Measurements from ENCODE around the gene ZNF646.

ZNF646 gene

DNA sequence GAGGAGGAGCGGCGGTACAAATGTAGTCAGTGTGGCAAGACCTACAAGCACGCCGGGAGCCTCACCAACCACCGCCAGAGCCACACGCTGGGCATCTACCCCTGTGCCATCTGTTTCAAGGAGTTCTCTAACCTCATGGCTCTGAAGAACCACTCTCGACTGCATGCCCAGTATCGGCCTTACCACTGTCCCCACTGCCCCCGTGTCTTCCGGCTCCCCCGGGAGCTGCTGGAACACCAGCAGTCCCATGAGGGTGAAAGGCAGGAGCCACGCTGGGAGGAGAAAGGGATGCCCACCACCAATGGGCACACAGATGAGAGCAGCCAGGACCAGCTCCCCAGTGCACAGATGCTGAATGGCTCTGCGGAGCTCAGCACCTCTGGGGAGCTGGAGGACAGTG lies 2.8 kb downstream of the ZNF646 start:
- no peak overlapping the region for H3K27ac ChIP-seq
- no peak for TF ChIP-seq ZFX (IDR thresholded peaks at IDR 0.05; ENCODE audit: borderline replicate concordance)
- TF ChIP-seq, protein P1, sequence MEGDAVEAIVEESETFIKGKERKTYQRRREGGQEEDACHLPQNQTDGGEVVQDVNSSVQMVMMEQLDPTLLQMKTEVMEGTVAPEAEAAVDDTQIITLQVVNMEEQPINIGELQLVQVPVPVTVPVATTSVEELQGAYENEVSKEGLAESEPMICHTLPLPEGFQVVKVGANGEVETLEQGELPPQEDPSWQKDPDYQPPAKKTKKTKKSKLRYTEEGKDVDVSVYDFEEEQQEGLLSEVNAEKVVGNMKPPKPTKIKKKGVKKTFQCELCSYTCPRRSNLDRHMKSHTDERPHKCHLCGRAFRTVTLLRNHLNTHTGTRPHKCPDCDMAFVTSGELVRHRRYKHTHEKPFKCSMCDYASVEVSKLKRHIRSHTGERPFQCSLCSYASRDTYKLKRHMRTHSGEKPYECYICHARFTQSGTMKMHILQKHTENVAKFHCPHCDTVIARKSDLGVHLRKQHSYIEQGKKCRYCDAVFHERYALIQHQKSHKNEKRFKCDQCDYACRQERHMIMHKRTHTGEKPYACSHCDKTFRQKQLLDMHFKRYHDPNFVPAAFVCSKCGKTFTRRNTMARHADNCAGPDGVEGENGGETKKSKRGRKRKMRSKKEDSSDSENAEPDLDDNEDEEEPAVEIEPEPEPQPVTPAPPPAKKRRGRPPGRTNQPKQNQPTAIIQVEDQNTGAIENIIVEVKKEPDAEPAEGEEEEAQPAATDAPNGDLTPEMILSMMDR (IDR thresholded peaks at IDR 0.05), result no peak

DNA sequence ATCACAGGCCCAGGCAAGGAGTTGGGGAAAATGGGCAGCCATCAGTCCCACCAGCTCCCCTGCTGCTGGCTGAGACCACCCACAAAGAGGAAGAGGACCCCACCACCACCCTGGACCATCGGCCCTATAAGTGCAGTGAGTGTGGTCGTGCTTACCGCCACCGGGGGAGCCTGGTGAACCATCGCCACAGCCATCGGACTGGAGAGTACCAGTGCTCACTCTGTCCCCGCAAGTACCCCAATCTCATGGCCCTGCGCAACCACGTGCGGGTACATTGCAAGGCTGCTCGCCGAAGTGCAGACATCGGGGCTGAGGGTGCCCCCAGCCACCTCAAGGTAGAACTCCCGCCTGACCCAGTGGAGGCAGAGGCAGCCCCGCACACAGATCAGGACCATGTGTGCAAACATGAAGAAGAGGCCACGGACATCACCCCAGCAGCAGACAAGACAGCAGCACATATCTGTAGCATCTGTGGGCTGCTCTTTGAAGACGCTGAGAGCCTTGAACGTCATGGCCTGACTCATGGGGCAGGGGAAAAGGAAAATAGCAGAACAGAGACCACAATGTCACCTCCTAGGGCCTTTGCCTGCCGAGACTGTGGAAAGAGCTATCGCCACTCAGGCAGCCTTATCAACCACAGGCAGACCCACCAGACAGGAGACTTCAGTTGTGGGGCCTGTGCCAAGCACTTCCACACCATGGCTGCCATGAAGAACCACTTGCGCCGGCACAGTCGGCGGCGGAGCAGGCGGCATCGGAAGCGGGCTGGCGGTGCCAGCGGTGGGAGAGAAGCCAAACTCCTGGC lies 3.6 kb downstream of the ZNF646 start:
- TF ChIP-seq, protein P1 (IDR thresholded peaks at IDR 0.05), result no peak
- no peak for TF ChIP-seq ZFX (IDR thresholded peaks at IDR 0.05; ENCODE audit: borderline replicate concordance)

DNA sequence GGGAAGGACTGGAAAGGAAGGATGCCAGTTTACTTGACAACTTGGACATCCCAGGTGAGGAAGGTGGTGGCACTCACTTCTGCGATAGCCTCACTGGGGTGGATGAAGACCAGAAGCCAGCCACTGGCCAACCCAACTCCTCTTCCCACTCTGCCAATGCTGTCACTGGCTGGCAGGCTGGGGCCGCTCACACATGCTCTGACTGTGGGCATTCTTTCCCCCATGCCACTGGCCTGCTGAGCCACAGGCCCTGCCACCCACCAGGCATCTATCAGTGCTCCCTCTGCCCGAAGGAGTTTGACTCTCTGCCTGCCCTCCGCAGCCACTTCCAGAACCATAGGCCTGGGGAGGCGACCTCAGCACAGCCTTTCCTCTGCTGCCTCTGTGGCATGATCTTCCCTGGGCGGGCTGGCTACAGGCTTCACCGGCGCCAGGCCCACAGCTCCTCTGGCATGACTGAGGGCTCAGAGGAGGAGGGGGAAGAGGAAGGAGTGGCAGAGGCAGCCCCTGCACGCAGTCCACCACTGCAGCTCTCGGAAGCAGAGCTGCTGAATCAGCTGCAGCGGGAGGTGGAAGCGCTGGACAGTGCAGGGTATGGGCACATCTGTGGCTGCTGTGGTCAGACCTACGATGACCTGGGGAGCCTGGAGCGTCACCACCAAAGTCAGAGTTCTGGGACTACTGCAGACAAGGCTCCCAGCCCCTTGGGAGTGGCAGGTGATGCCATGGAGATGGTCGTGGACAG lies 4.5 kb downstream of the ZNF646 start:
- TF ChIP-seq, protein P1 (IDR thresholded peaks at IDR 0.05), result no peak
- TF ChIP-seq ZFX (IDR thresholded peaks at IDR 0.05; ENCODE audit: borderline replicate concordance), result no peak
- H3K27ac ChIP-seq, result no peak overlapping the region

More for the DNA sequence above, 3.6 kb downstream of the ZNF646 start:
- H3K27ac ChIP-seq, result no peak overlapping the region

DNA sequence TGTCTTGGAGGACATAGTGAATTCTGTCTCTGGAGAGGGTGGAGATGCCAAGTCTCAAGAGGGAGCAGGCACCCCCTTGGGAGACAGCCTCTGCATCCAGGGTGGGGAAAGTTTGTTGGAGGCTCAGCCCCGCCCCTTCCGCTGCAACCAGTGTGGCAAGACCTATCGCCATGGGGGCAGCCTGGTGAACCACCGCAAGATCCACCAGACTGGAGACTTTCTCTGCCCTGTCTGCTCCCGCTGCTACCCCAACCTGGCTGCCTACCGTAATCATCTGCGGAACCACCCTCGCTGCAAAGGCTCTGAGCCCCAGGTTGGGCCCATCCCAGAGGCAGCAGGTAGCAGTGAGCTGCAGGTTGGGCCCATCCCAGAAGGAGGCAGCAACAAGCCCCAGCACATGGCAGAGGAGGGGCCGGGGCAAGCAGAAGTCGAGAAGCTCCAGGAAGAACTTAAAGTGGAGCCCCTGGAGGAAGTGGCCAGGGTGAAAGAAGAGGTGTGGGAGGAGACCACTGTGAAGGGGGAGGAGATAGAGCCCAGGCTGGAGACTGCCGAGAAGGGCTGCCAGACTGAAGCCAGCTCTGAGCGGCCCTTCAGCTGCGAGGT lies 5.2 kb downstream of the ZNF646 start:
- no peak overlapping the region for H3K27ac ChIP-seq
- TF ChIP-seq, protein P1 (IDR thresholded peaks at IDR 0.05), result no peak
- TF ChIP-seq ZFX (IDR thresholded peaks at IDR 0.05; ENCODE audit: borderline replicate concordance), result no peak

DNA sequence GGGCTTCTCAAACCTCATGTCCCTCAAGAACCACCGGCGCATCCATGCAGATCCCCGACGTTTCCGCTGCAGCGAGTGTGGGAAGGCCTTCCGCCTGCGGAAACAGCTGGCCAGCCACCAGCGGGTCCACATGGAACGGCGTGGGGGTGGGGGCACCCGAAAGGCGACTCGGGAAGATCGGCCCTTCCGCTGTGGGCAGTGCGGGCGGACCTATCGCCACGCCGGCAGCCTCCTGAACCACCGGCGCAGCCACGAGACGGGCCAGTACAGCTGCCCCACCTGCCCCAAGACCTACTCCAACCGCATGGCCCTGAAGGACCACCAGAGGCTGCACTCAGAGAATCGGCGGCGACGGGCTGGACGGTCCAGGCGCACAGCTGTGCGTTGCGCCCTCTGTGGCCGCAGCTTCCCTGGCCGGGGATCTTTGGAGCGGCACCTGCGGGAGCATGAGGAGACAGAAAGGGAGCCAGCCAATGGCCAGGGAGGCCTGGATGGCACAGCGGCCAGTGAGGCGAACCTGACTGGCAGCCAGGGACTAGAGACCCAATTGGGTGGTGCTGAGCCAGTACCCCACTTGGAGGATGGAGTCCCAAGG lies 5.9 kb downstream of the ZNF646 start:
- no peak overlapping the region for H3K27ac ChIP-seq
- no peak for TF ChIP-seq ZFX (IDR thresholded peaks at IDR 0.05; ENCODE audit: borderline replicate concordance)
- TF ChIP-seq, protein P1 (IDR thresholded peaks at IDR 0.05), result no peak

DNA sequence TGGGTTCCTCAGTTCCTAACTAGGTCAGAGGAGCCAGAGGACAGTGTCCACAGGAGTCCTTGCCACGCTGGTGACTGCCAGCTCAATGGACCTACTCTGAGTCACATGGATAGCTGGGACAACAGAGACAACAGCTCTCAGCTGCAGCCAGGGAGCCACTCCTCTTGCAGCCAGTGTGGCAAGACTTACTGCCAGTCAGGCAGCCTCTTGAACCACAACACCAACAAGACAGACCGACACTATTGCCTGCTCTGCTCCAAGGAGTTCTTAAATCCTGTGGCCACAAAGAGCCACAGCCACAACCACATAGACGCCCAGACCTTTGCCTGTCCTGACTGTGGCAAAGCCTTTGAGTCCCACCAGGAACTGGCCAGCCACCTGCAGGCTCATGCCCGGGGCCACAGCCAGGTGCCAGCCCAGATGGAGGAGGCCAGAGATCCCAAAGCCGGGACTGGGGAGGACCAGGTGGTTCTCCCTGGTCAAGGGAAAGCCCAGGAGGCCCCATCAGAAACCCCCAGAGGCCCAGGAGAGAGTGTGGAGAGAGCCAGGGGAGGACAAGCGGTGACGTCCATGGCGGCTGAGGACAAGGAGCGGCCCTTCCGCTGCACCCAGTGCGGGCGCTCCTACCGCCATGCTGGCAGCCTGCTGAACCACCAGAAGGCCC lies 6.7 kb downstream of the ZNF646 start:
- no peak overlapping the region for H3K27ac ChIP-seq
- TF ChIP-seq, protein P1 (IDR thresholded peaks at IDR 0.05), result no peak
- no peak for TF ChIP-seq ZFX (IDR thresholded peaks at IDR 0.05; ENCODE audit: borderline replicate concordance)
